Progenitor cell of endocrine pancreas (in vitro differentiated cells): ENCODE data around the gene RASAL2. TPM values are rescaled to one million over a fixed set of nuclear protein-coding genes. Genes with fewer than 3 reads are reported as not detected.

Source experiments
- DNase-seq: peaks from one replicate; pipeline ENCODE4 v3.0.0; 2021; ENCODE audit warnings: low spot score; ENCODE audit not compliant: unreplicated experiment
- H3K27ac Mint-ChIP-seq: 2 replicates; pipeline ENCODE4 v1.8.0; 2021; ENCODE audit warnings: mild to moderate bottlenecking, moderate library complexity, mixed read lengths
- H3K27me3 Mint-ChIP-seq: 2 replicates; pipeline ENCODE4 v1.8.0; 2021; ENCODE audit warnings: mixed read lengths
- H3K36me3 Mint-ChIP-seq: 2 replicates; pipeline ENCODE4 v1.8.0; 2022; ENCODE audit warnings: mixed read lengths; ENCODE audit not compliant: insufficient read depth
- H3K4me1 Mint-ChIP-seq: 2 replicates; pipeline ENCODE4 v1.8.0; 2021; ENCODE audit warnings: low read depth, mixed read lengths
- H3K4me3 Mint-ChIP-seq: 2 replicates; pipeline ENCODE4 v1.8.0; 2021; ENCODE audit warnings: low read depth, mild to moderate bottlenecking, moderate library complexity, mixed read lengths
- H3K9me3 Mint-ChIP-seq: 2 replicates; pipeline ENCODE4 v1.8.0; 2021; ENCODE audit warnings: low read depth, mixed read lengths
- total RNA-seq: library from RNA; stranded (reverse); gene quantifications from 2 replicates; pipeline ENCODE4 v1.2.1, GENCODE V29; 2021
- TF ChIP-seq, protein P1 (sequence below): fragments of 200-600 bp; sonication (generic); IDR thresholded peaks from one replicate; pipeline ENCODE4 v1.5.0; 2021; ENCODE audit warnings: antibody characterized with exemption, mild to moderate bottlenecking; ENCODE audit not compliant: unreplicated experiment

Gene RASAL2
- total RNA-seq, 1 donor from 2014 or later, result 28.5 TPM

DNA sequence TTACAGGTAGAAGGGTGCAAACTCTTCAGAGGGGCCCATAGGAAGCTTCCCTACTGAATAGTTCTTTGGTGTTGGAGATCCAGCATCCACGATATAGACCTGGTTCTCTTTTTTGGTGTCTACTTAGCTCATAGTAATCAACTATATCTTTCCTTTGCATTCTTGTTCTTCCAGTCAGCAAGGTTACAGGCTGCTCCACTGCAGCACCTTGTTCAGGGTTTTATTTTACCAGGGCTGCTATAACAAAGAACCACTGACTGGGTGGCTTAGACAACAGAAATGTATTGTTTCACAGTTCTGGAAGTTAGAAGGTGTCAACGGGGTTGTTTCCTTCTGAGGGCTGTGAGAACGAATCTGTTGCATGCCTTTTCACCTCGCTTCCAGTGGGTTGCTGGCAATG, 266.5 kb downstream of the RASAL2 start:
- no peak overlapping the region for H3K4me3 Mint-ChIP-seq
- H3K36me3 Mint-ChIP-seq, result peaks cover 6% of the 10 kb centered on the region
- no peak for DNase-seq
- TF ChIP-seq, protein P1, sequence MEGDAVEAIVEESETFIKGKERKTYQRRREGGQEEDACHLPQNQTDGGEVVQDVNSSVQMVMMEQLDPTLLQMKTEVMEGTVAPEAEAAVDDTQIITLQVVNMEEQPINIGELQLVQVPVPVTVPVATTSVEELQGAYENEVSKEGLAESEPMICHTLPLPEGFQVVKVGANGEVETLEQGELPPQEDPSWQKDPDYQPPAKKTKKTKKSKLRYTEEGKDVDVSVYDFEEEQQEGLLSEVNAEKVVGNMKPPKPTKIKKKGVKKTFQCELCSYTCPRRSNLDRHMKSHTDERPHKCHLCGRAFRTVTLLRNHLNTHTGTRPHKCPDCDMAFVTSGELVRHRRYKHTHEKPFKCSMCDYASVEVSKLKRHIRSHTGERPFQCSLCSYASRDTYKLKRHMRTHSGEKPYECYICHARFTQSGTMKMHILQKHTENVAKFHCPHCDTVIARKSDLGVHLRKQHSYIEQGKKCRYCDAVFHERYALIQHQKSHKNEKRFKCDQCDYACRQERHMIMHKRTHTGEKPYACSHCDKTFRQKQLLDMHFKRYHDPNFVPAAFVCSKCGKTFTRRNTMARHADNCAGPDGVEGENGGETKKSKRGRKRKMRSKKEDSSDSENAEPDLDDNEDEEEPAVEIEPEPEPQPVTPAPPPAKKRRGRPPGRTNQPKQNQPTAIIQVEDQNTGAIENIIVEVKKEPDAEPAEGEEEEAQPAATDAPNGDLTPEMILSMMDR, result no peak
- peak overlapping the region; percentile 81 for H3K27ac Mint-ChIP-seq
- no peaks in the 10 kb centered on the region for H3K27me3 Mint-ChIP-seq
- peaks cover 10% of the 10 kb centered on the region for H3K9me3 Mint-ChIP-seq
- peaks cover 23% of the 10 kb centered on the region for H3K4me1 Mint-ChIP-seq

DNA sequence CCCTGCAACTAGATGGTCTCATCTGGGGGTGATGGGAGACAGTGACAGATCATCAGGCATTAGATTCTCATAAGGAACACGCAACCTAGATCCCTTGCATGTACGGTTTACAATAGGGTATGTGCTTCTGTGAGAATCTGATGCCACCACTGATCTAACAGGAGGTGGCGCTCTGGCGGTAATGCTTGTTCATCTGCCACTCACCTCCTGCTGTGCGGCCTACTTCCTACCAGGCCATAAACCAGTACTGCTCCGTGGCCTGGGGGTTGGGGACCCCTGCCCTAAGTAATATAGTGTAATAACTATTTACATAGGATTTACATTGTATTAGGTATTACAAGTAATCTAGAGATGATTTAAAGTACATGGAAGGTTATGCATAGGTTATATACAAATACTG, 267.9 kb downstream of the RASAL2 start:
- H3K27ac Mint-ChIP-seq, result no peak overlapping the region
- H3K4me3 Mint-ChIP-seq, result no peak overlapping the region
- H3K27me3 Mint-ChIP-seq, result no peaks in the 10 kb centered on the region
- TF ChIP-seq, protein P1, result no peak
- peaks cover 6% of the 10 kb centered on the region for H3K36me3 Mint-ChIP-seq
- H3K9me3 Mint-ChIP-seq, result peaks cover 10% of the 10 kb centered on the region
- peaks cover 24% of the 10 kb centered on the region for H3K4me1 Mint-ChIP-seq
- DNase-seq, result no peak

DNA sequence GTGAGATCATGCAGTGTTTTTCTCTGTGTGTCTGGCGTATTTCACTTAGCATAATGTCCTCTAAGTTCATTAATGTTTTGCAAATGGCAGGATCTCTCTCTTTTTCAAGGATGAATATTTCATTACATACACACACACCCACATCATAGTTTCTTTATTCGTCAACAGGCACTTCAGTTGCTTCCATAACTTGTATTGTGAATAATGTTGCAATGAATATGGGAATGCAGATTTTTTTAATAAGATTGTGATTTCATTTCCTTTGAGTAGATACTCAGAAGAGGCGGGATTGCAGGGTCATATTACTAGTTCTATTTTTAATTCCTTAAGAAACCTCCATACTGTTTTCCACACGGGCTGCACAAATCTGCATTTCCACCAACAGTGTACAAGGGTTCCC, 268.8 kb downstream of the RASAL2 start:
- TF ChIP-seq, protein P1, result no peak

DNA sequence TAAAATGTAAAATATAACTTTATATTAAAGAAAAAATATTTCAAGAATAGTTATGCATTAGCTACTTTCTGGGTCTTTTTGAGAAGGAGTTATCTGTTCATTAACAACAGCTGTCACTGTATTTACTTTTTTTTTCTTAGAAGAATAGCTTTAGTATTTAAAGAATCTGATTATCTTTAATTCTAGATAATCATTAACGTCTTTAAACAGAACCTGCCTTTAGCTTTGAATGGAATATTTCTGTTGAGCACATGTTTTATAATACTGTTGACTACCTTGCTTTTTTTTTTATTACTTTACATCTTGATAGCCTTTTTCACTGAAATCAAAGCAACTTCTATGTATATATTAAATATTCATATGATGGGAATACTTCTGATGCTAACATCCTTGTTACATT, 270.9 kb downstream of the RASAL2 start:
- TF ChIP-seq, protein P1, result no peak
- Mint-ChIP-seq H3K4me3 (peak overlapping the region; percentile 7), H3K36me3 (peaks cover 6% of the 10 kb centered on the region), H3K9me3 (peaks cover 10% of the 10 kb centered on the region), H3K4me1 (peaks cover 26% of the 10 kb centered on the region), H3K27me3 (no peaks in the 10 kb centered on the region), H3K27ac (no peak overlapping the region)
- no peak for DNase-seq

More for the DNA sequence above, 268.8 kb downstream of the RASAL2 start:
- peaks cover 6% of the 10 kb centered on the region for H3K36me3 Mint-ChIP-seq
- H3K9me3 Mint-ChIP-seq, result peaks cover 10% of the 10 kb centered on the region
- H3K4me1 Mint-ChIP-seq, result peaks cover 26% of the 10 kb centered on the region
- peak overlapping the region; percentile 10 for H3K27ac Mint-ChIP-seq
- H3K4me3 Mint-ChIP-seq, result no peak overlapping the region
- DNase-seq, result no peak
- H3K27me3 Mint-ChIP-seq, result no peaks in the 10 kb centered on the region

DNA sequence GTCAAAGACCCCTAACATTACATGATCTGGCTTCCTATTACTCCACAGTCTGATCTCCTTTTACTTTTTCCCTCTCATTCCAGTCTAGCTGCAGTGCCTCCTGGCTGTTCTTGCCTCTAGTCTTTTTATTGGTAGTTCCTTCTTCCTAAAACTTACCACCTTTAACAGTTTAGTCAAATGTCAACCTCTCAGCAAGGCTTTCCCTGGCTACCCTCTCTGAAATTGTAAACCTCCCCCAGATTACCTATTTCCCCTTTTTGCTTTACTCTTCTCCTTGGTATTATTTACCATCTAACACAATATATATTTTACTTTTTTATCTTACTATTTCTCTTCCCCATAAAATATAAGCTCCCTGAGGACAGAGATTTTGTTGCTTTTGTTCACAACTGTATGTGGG, 273.2 kb downstream of the RASAL2 start:
- H3K4me1 Mint-ChIP-seq, result peaks cover 21% of the 10 kb centered on the region
- H3K27ac Mint-ChIP-seq, result no peak overlapping the region
- H3K27me3 Mint-ChIP-seq, result no peaks in the 10 kb centered on the region
- no peak overlapping the region for H3K4me3 Mint-ChIP-seq
- TF ChIP-seq, protein P1, result no peak
- H3K9me3 Mint-ChIP-seq, result peaks cover 10% of the 10 kb centered on the region
- DNase-seq, result no peak
- peaks cover 5% of the 10 kb centered on the region for H3K36me3 Mint-ChIP-seq
